SK-N-SH (cell line): Measurements from ENCODE around the gene ZMYND8. TPM values are rescaled to one million over a fixed set of nuclear protein-coding genes. Genes with fewer than 3 reads are reported as not detected.

Experiments used
- CTCF ChIA-PET: fragments of 300-600, 350-600 bp; formaldehyde crosslinking; extraction: SDS; loops from one replicate; lab custom pipeline; 2021; lab: Yijun Ruan, JAX
- POLR2A ChIA-PET: fragments of 350-600 bp; sonication (Branson Sonifier 250); formaldehyde crosslinking; extraction: SDS; loops from one replicate; lab custom pipeline; 2020; ENCODE audit warnings: antibody characterized with exemption, inconsistent platforms; lab: Yijun Ruan, JAX
- DNase-seq: peaks from one replicate; pipeline ENCODE4 v3.0.0; 2012
- H2AFZ ChIP-seq: fragments of 200-600 bp; sonication (generic); 2 replicates; pipeline ENCODE4 v1.8.1; 2016; ENCODE audit warnings: antibody characterized with exemption, mild to moderate bottlenecking, low read depth
- H3F3A ChIP-seq: fragments of 200-600 bp; sonication (generic); replicated peaks from 2 replicates; pipeline ENCODE3; 2016; ENCODE audit warnings: antibody characterized with exemption, mild to moderate bottlenecking; ENCODE audit not compliant: insufficient read depth
- H3K27ac ChIP-seq, 2 experiments: fragments of 200-500 bp in 1 of 2; fragments of 200-600 bp in 1 of 2; sonication (Bioruptor generic) in 1 of 2; sonication (generic), shearing (Covaris generic) in 1 of 2; 2 replicates each; pipeline versions ENCODE4 v1.5.1 to v1.6.1; 2014 to 2016; ENCODE audit warnings: low read depth in 2 of 2, inconsistent platforms in 1 of 2, low read length in 1 of 2, mild to moderate bottlenecking in 1 of 2, mixed read lengths in 1 of 2
- H3K27me3 ChIP-seq: fragments of 200-600 bp; sonication (generic), shearing (Covaris generic); 2 replicates; pipeline ENCODE4 v1.6.1; 2016; ENCODE audit warnings: mixed run types; ENCODE audit not compliant: insufficient read depth
- H3K36me3 ChIP-seq, 2 experiments: fragments of 200-500 bp in 1 of 2; fragments of 200-600 bp in 1 of 2; sonication (Bioruptor generic) in 1 of 2; sonication (generic) in 1 of 2; replicated peaks in 1 of 2; 2 replicates each; pipeline versions ENCODE3 to v1.5.1; 2014 to 2016; ENCODE audit warnings: low read length in 1 of 2, mild to moderate bottlenecking in 1 of 2; ENCODE audit not compliant: insufficient read depth in 2 of 2, control insufficient read depth in 1 of 2
- H3K4me1 ChIP-seq, 2 experiments: fragments of 200-500 bp in 1 of 2; fragments of 200-600 bp in 1 of 2; sonication (Bioruptor generic) in 1 of 2; sonication (generic), shearing (Covaris generic) in 1 of 2; 2 replicates each; pipeline versions ENCODE4 v1.5.1 to v1.6.1; 2014 to 2016; ENCODE audit warnings: low read depth in 1 of 2, low read length in 1 of 2, mixed run types in 1 of 2; ENCODE audit not compliant: insufficient read depth in 2 of 2, control insufficient read depth in 1 of 2
- H3K4me2 ChIP-seq: fragments of 200-600 bp; sonication (generic), shearing (Covaris generic); 2 replicates; pipeline ENCODE4 v1.6.1; 2017; ENCODE audit warnings: mixed run types
- H3K4me3 ChIP-seq, 2 experiments: fragments of 200-500 bp in 1 of 2; fragments of 200-600 bp in 1 of 2; sonication (Bioruptor generic) in 1 of 2; sonication (generic), shearing (Covaris generic) in 1 of 2; 2 replicates each; pipeline versions ENCODE4 v1.5.1 to v1.8.1; 2014 to 2016; ENCODE audit warnings: low read depth in 2 of 2, inconsistent platforms in 1 of 2, low read length in 1 of 2, mild to moderate bottlenecking in 1 of 2, mixed read lengths in 1 of 2, moderate library complexity in 1 of 2
- H3K79me2 ChIP-seq: fragments of 200-600 bp; sonication (generic); 2 replicates; pipeline ENCODE4 v1.8.1; 2017; ENCODE audit warnings: mild to moderate bottlenecking; ENCODE audit not compliant: insufficient read depth
- H3K9ac ChIP-seq: fragments of 200-600 bp; sonication (generic); 2 replicates; pipeline ENCODE4 v1.6.1; 2017; ENCODE audit warnings: mixed run types
- H3K9me2 ChIP-seq: fragments of 200-600 bp; sonication (generic); 2 replicates; pipeline ENCODE4 v1.6.1; 2017; ENCODE audit warnings: mixed run types
- H3K9me3 ChIP-seq: fragments of 200-600 bp; sonication (generic); 2 replicates; pipeline ENCODE4 v1.6.1; 2017; ENCODE audit warnings: mixed run types, mild to moderate bottlenecking, moderate library complexity
- H4K20me1 ChIP-seq: fragments of 200-600 bp; sonication (generic); 2 replicates; pipeline ENCODE4 v1.6.1; 2017; ENCODE audit warnings: mild to moderate bottlenecking, mixed run types; ENCODE audit not compliant: insufficient read depth
- CHD2 ChIP-seq: fragments of 150-350 bp; IDR thresholded peaks from 2 replicates; pipeline ENCODE4 v1.6.1; 2018; ENCODE audit warnings: low read length; ENCODE audit not compliant: partially characterized antibody
- ELF1 ChIP-seq: IDR thresholded peaks from 2 replicates; pipeline ENCODE4 v1.4.0; 2012
- EP300 ChIP-seq, 2 experiments: IDR thresholded peaks; 2 replicates each; pipeline versions ENCODE4 v1.4.0 to v1.6.1; 2012; ENCODE audit warnings: borderline replicate concordance in 1 of 2, low read depth in 1 of 2, low read length in 1 of 2
- EZH2phosphoT487 ChIP-seq: fragments of 200-600 bp; sonication (generic); IDR thresholded peaks from 2 replicates; pipeline ENCODE4 v1.6.1; 2017; ENCODE audit warnings: low read depth, mixed run types, mild to moderate bottlenecking, antibody characterized with exemption, moderate library complexity, borderline replicate concordance
- FOSL2 ChIP-seq: IDR thresholded peaks from 2 replicates; pipeline ENCODE4 v1.4.0; 2012; ENCODE audit warnings: low read depth, mild to moderate bottlenecking, moderate library complexity, borderline replicate concordance
- FOXJ3 ChIP-seq: sonication (generic); formaldehyde crosslinking; IDR thresholded peaks from 2 replicates; pipeline ENCODE4 v1.5.1; 2020; ENCODE audit warnings: mild to moderate bottlenecking, missing genetic modification reagents
- GABPA ChIP-seq: IDR thresholded peaks from 2 replicates; pipeline ENCODE4 v1.4.0; 2012; ENCODE audit warnings: low read depth, mild to moderate bottlenecking
- GATA2 ChIP-seq: sonication (generic); formaldehyde crosslinking; IDR thresholded peaks from 2 replicates; pipeline ENCODE4 v1.5.0; 2020; ENCODE audit warnings: mild to moderate bottlenecking, missing genetic modification reagents
- IRF3 ChIP-seq: fragments of 150-350 bp; IDR thresholded peaks from 2 replicates; pipeline ENCODE4 v1.6.1; 2016; ENCODE audit warnings: mild to moderate bottlenecking, low read depth, low read length
- JUND ChIP-seq: IDR thresholded peaks from 2 replicates; pipeline ENCODE4 v1.4.0; 2012
- MEF2A ChIP-seq: IDR thresholded peaks from 2 replicates; pipeline ENCODE4 v1.4.0; 2012; ENCODE audit warnings: low read depth, borderline replicate concordance
- MXI1 ChIP-seq: IDR thresholded peaks from 2 replicates; pipeline ENCODE4 v1.6.1; 2012; ENCODE audit warnings: mild to moderate bottlenecking, low read depth, low read length, improper control_type of control experiment
- PBX3 ChIP-seq: IDR thresholded peaks from 2 replicates; pipeline ENCODE4; 2012
- POLR2AphosphoS5 ChIP-seq: IDR thresholded peaks from 2 replicates; pipeline ENCODE4 v1.6.1; 2012; ENCODE audit warnings: low read depth, low read length
- RFX5 ChIP-seq: IDR thresholded peaks from 2 replicates; pipeline ENCODE4 v1.6.1; 2012; ENCODE audit warnings: mild to moderate bottlenecking, improper control_type of control experiment, low read length
- SIN3A ChIP-seq: IDR thresholded peaks from 2 replicates; pipeline ENCODE4 v1.6.1; 2012; ENCODE audit warnings: low read depth, mild to moderate bottlenecking, low read length, moderate library complexity, borderline replicate concordance
- SMC3 ChIP-seq: IDR thresholded peaks from 2 replicates; pipeline ENCODE4 v1.6.1; 2012; ENCODE audit warnings: low read depth, low read length, improper control_type of control experiment
- USF1 ChIP-seq: IDR thresholded peaks from 2 replicates; pipeline ENCODE4 v1.4.0; 2012; ENCODE audit warnings: low read depth, borderline replicate concordance
- USF2 ChIP-seq: fragments of 150-350 bp; IDR thresholded peaks from 2 replicates; pipeline ENCODE4 v1.6.1; 2017; ENCODE audit warnings: antibody characterized with exemption, low read length, low read depth, borderline replicate concordance
- ZBTB33 ChIP-seq: IDR thresholded peaks from 2 replicates; pipeline ENCODE4 v1.4.0; 2012; ENCODE audit warnings: low read depth, borderline replicate concordance
- WGBS: methylation state at CpG from one replicate; pipeline ENCODE4 v1.1.6; 2017; ENCODE audit warnings: low lambda C conversion rate; 5-methylcytosine and 5-hydroxymethylcytosine counted together
- polyA plus RNA-seq, 3 experiments: library from polyadenylated mRNA; depleted of rRNA; stranded (reverse); fragments of >200 nt; gene quantifications; 2 replicates each; pipeline ENCODE4 v1.2.3, GENCODE V29; 2012

Gene ZMYND8
- polyA plus RNA-seq, 1 of the 3 experiments (the other 2 are of a cell fraction): 25.3 TPM

- Histone ChIP-seq H3K9ac (no peak overlapping the region), H3K4me3 (no peak overlapping the region)
- CTCF ChIA-PET: interaction anchor here (0.7 kb wide), 1 partner anchor 116 kb away, joined by 4 read pairs; no protein-coding TSS in a partner anchor
- TF ChIP-seq CHD2 (no peak), RFX5 (no peak), EP300 (IDR thresholded peaks at IDR 0.05; ENCODE audit: borderline replicate concordance in 1 of 2, low read depth in 1 of 2, low read length in 1 of 2) (no peak), USF2 (no peak), MEF2A (no peak), MXI1 (no peak), PBX3 (no peak), ELF1 (no peak), GATA2 (CRISPR knock-in tag) (no peak), EZH2phosphoT487 (no peak), SIN3A (no peak), POLR2AphosphoS5 (no peak), JUND (no peak), USF1 (no peak), FOXJ3 (CRISPR knock-in tag) (no peak), SMC3 (no peak), ZBTB33 (no peak), IRF3 (no peak), GABPA (no peak), FOSL2 (no peak)
- TF ChIP-seq, all 33 proteins: peak for 0
- peaks cover 2% of the 10 kb centered on the region for H3F3A ChIP-seq
- H3K9me3 ChIP-seq: no peaks in the 10 kb centered on the region
- peaks cover 4% of the 10 kb centered on the region; the same call in 1 of the 2 replicates for H4K20me1 ChIP-seq
- peaks cover 4 to 42% of the 10 kb centered on the region in 2 experiments for H3K36me3 ChIP-seq
- POLR2A ChIA-PET: no interaction called here
- no peak overlapping the region for H3K4me2 ChIP-seq
- H3K9me2 ChIP-seq: no peaks in the 10 kb centered on the region
- no peak overlapping the region; a peak in 1 of 4 replicates for H3K27ac ChIP-seq
- H3K4me1 ChIP-seq: peaks cover 2 to 40% of the 10 kb centered on the region in 2 experiments; a peak in 3 of 4 replicates
- H2AFZ ChIP-seq: no peak overlapping the region
- H3K79me2 ChIP-seq: peaks cover 96% of the 10 kb centered on the region
- 83% methylated on average over 5 of the region's 5 CpGs for WGBS
- H3K27me3 ChIP-seq: no peaks in the 10 kb centered on the region
- DNase-seq: no peak
Measured at GRCh38 chr20:47267621-47268020, 88.9 kb downstream of the ZMYND8 start.
